Esophagus (tissue), 2 donors: ENCODE data around the gene ZCCHC12. TPM values are rescaled to one million over a fixed set of nuclear protein-coding genes. Genes with fewer than 3 reads are reported as not detected.

Source experiments
- H3K27ac ChIP-seq, 2 donors: one replicate each; pipeline ENCODE4 v1.5.1; 2013; ENCODE audit warnings: low read depth in 2 of 2, mild to moderate bottlenecking in 2 of 2, inconsistent platforms in 1 of 2, low read length in 1 of 2, moderate library complexity in 1 of 2
- H3K27me3 ChIP-seq, 2 donors: one replicate each; pipeline ENCODE4 v1.6.1; 2013; ENCODE audit warnings: low read length in 2 of 2, control low read depth in 1 of 2, mild to moderate bottlenecking in 1 of 2; ENCODE audit not compliant: insufficient read depth in 2 of 2, control insufficient read depth in 1 of 2
- H3K36me3 ChIP-seq, 2 donors: one replicate each; pipeline ENCODE4 v1.6.1; 2013; ENCODE audit warnings: low read length in 1 of 2; ENCODE audit not compliant: control insufficient read depth in 2 of 2, insufficient read depth in 2 of 2
- H3K4me1 ChIP-seq, 2 donors: one replicate each; pipeline ENCODE4 v1.6.1; 2013; ENCODE audit warnings: low read length in 1 of 2; ENCODE audit not compliant: control insufficient read depth in 2 of 2, insufficient read depth in 2 of 2
- H3K4me3 ChIP-seq, 2 donors: one replicate each; pipeline ENCODE4 v1.5.1; 2013; ENCODE audit warnings: low read length in 2 of 2, mild to moderate bottlenecking in 2 of 2, low read depth in 1 of 2, moderate library complexity in 1 of 2
- H3K9me3 ChIP-seq, 2 donors: one replicate each; pipeline ENCODE4 v1.6.1; 2013; ENCODE audit warnings: mild to moderate bottlenecking in 2 of 2, low read depth in 1 of 2, low read length in 1 of 2, moderate library complexity in 1 of 2; ENCODE audit not compliant: control insufficient read depth in 2 of 2, insufficient read depth in 1 of 2
- WGBS, 2 donors: extraction: QIAGEN DNeasy Blood & Tissue Kit; methylation state at CpG; one replicate each; pipeline ENCODE4 v1.1.7; 2013; 5-methylcytosine and 5-hydroxymethylcytosine counted together
- polyA plus RNA-seq, 2 donors: library from polyadenylated mRNA; stranded (reverse); fragments of 200-250 nt; gene quantifications; one replicate each; pipeline ENCODE4 v1.2.3, GENCODE V29; 2013
- donor health status: healthy with polysubstance abuse.
- donor health status: Bipolar disorder and iron deficiency.

ZCCHC12 gene
- polyA plus RNA-seq, 2 donors, result 0.02 TPM; not detected in 1

DNA sequence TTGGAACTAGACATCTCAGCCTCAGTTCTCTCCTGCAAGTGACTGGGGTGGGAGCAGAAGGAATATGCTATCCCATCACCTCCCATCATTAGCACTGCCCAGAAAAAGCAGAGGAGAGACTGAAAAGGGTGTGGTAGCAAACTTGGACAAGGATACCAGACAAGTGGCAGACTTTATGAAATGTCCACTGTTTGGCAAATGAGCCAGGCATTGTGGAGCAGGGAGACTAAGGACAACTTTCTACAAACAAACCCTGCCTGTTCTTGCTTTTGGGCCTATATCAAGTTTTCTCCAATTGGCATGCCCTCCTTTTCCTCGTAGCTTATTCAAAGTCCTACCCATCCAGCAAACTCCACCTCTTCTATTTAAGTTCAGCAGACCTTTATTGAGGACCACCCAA, 41.6 kb downstream of the ZCCHC12 start:
- Histone ChIP-seq H3K9me3 (no peaks in the 10 kb centered on the region), H3K36me3 (no peaks in the 10 kb centered on the region), H3K4me3 (no peak overlapping the region), H3K27ac (no peak overlapping the region), H3K27me3 (peaks cover 0 to 2% of the 10 kb centered on the region in 2 donors), H3K4me1 (no peaks in the 10 kb centered on the region)
- WGBS, 2 donors, result 47 to 50% methylated on average over 1 of the region's 1 CpG

DNA sequence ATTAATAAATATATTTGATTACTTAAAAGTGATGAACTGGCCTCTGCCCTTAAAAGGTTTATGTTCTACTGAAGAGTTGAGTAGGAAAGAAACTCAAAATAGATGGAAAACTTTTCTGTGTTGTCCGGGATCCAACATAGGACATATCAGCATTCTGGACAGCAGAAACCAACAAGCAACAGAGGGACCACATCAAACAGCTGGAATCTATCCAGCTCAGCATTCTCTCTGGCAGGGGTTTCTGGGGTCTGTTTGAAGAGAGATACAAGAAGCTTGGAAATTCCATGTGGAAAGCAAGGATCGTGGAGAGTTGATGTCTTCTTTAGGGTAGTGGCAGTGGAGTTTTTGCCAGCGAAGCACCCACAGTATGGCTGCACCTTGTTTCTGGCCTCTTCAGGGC, 43.6 kb downstream of the ZCCHC12 start:
- Histone ChIP-seq H3K4me3 (no peak overlapping the region), H3K36me3 (no peaks in the 10 kb centered on the region), H3K27me3 (peaks cover 0 to 2% of the 10 kb centered on the region in 2 donors), H3K4me1 (no peaks in the 10 kb centered on the region), H3K9me3 (no peaks in the 10 kb centered on the region), H3K27ac (no peak overlapping the region)
- WGBS, 2 donors, result 69 to 74% methylated on average over 3 of the region's 3 CpGs

DNA sequence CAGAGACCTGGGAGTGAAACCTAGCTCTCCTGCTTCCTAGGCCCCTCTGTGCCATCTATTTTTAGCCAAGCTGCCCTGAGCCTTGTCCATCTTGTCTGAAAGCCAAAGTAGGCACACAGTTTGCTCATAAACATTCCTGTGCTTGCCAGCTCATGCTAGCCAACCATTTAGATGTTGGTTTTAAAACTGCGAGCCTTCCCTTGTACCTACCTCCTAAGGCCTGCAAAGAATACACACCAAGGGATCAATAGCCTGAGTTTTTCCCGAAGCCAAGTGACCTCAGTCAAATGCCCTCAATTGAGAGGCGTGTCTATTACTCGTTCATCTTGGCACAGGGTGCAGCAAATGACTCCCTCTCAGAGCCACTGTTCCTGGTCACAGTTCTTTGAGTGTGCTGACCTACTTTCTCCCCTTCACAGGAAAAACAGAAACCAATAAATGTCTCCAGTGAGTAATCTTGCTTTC, 48.5 kb downstream of the ZCCHC12 start:
- no peaks in the 10 kb centered on the region for H3K36me3 ChIP-seq
- H3K27me3 ChIP-seq, result no peaks in the 10 kb centered on the region
- H3K4me1 ChIP-seq, result no peaks in the 10 kb centered on the region
- WGBS, 2 donors, result 37 to 40% methylated on average over 4 of the region's 4 CpGs
- peaks cover 0 to 3% of the 10 kb centered on the region in 2 donors for H3K9me3 ChIP-seq
- H3K4me3 ChIP-seq, result no peak overlapping the region
- peak overlapping the region in 1 of 2 donors; percentile 41 for H3K27ac ChIP-seq

Other genes starting within 250 kb of the ZCCHC12 start
- gene IL13RA1, start 96.2 kb upstream of the ZCCHC12 start, polyA plus RNA-seq, result 10 to 100 TPM; 32.5 to 32.8 TPM
- gene LONRF3, start 150.8 kb downstream of the ZCCHC12 start, polyA plus RNA-seq, result under 1 TPM; 0.18 to 0.34 TPM
- gene CT47C1, start 249.2 kb downstream of the ZCCHC12 start, polyA plus RNA-seq, result not detected